ENCODE results near the gene CTNNBL1.

- TF ChIP-seq CTCF (IDR thresholded peaks at IDR 0.05; ENCODE audit: poor library complexity) (no peak), EZH2 (IDR thresholded peaks at IDR 0.05; ENCODE audit: borderline replicate concordance) (no peak), EZH2phosphoT487 (IDR thresholded peaks at IDR 0.05; ENCODE audit: low read depth, severe bottlenecking, unreplicated experiment) (no peak)
Observed at GRCh38 chr20:37904845-37905373, 211.1 kb downstream of the CTNNBL1 start.

Measured in hepatocyte (in vitro differentiated cells).